Caco-2 (cell line): ENCODE measurements around the gene BLOC1S3. TPM values are rescaled to one million over a fixed set of nuclear protein-coding genes. Genes with fewer than 3 reads are reported as not detected.

ENCODE experiments used
- BruUV-seq: library from RNA; stranded (reverse); fragments of 400-500 nt; replicated peaks from 2 replicates; lab custom pipeline; 2021; lab: Mats Ljungman, UMichigan
- CTCF ChIA-PET: fragments of 300-600 bp; sonication (Branson Sonifier 250); formaldehyde crosslinking; loops from one replicate; lab custom pipeline; 2022; ENCODE audit warnings: antibody characterized with exemption; lab: Charles Lee
- POLR2A ChIA-PET: fragments of 300-600 bp; sonication (Branson Sonifier 250); formaldehyde crosslinking; loops from one replicate; lab custom pipeline; 2022; ENCODE audit warnings: antibody characterized with exemption; lab: Charles Lee
- DNase-seq, 2 experiments: peaks; one replicate each; pipeline versions ENCODE4 v3.0.0 to v3.0.0-alpha.2; 2020 to 2022
- H3K27me3 ChIP-seq: replicated peaks from 2 replicates; pipeline ENCODE4 v1.6.0; 2011; ENCODE audit warnings: low read length; ENCODE audit not compliant: control insufficient read depth, insufficient read depth
- H3K36me3 ChIP-seq: 2 replicates; pipeline ENCODE4 v1.5.1; 2011; ENCODE audit warnings: low read length; ENCODE audit not compliant: control insufficient read depth, insufficient read depth
- H3K4me1 ChIP-seq: fragments of 250-450 bp; sonication (Bioruptor Pico); 2 replicates; pipeline ENCODE4 v1.5.1; 2020; ENCODE audit warnings: mild to moderate bottlenecking
- H3K4me3 ChIP-seq: 2 replicates; pipeline ENCODE4 v1.5.1; 2011; ENCODE audit warnings: low read depth, mild to moderate bottlenecking, control low read depth, low read length
- H3K9me3 ChIP-seq: fragments of 250-450 bp; sonication (Bioruptor Pico); 2 replicates; pipeline ENCODE4 v1.5.1; 2020; ENCODE audit warnings: mild to moderate bottlenecking, moderate library complexity
- H3K27ac Mint-ChIP-seq: one replicate; pipeline ENCODE4 v1.8.0; 2022; ENCODE audit warnings: mixed read lengths; ENCODE audit not compliant: unreplicated experiment
- H3K27me3 Mint-ChIP-seq: one replicate; pipeline ENCODE4 v1.8.0; 2022; ENCODE audit warnings: mixed read lengths; ENCODE audit not compliant: insufficient read depth, unreplicated experiment
- H3K36me3 Mint-ChIP-seq: one replicate; pipeline ENCODE4 v1.8.0; 2022; ENCODE audit warnings: mild to moderate bottlenecking, mixed read lengths; ENCODE audit not compliant: insufficient read depth, unreplicated experiment
- H3K4me1 Mint-ChIP-seq: one replicate; pipeline ENCODE4 v1.8.0; 2022; ENCODE audit warnings: low read depth, mixed read lengths; ENCODE audit not compliant: unreplicated experiment
- H3K4me3 Mint-ChIP-seq: one replicate; pipeline ENCODE4 v1.8.0; 2022; ENCODE audit warnings: mild to moderate bottlenecking, moderate library complexity, mixed read lengths; ENCODE audit not compliant: unreplicated experiment
- H3K9me3 Mint-ChIP-seq: one replicate; pipeline ENCODE4 v1.8.0; 2022; ENCODE audit warnings: mixed read lengths; ENCODE audit not compliant: unreplicated experiment
- intact Hi-C: fragments of 100-400 bp; cut with micrococcal nuclease; formaldehyde crosslinking; loops from one replicate; pipeline ENCODE4 v1.10.0; 2022; ENCODE audit not compliant: unreplicated experiment
- total RNA-seq: library from RNA; stranded (reverse); gene quantifications from 2 replicates; pipeline ENCODE4 v1.2.3, GENCODE V29; 2022
- TF ChIP-seq, protein P1 (sequence below), 2 experiments: fragments of 200-600 bp in 1 of 2; IDR thresholded peaks; 1 replicate in 1 of 2; 2 replicates in 1 of 2; pipeline versions ENCODE4 v1.5.1 to v1.8.0; 2011 to 2022; ENCODE audit warnings: antibody characterized with exemption in 1 of 2, control low read depth in 1 of 2, inconsistent platforms in 1 of 2, low read depth in 1 of 2, low read length in 1 of 2, mild to moderate bottlenecking in 1 of 2, moderate library complexity in 1 of 2; ENCODE audit not compliant: insufficient read depth in 1 of 2, severe bottlenecking in 1 of 2, unreplicated experiment in 1 of 2

Gene BLOC1S3
- total RNA-seq, 1 experiment from 2014 or later = 20.4 TPM

DNA sequence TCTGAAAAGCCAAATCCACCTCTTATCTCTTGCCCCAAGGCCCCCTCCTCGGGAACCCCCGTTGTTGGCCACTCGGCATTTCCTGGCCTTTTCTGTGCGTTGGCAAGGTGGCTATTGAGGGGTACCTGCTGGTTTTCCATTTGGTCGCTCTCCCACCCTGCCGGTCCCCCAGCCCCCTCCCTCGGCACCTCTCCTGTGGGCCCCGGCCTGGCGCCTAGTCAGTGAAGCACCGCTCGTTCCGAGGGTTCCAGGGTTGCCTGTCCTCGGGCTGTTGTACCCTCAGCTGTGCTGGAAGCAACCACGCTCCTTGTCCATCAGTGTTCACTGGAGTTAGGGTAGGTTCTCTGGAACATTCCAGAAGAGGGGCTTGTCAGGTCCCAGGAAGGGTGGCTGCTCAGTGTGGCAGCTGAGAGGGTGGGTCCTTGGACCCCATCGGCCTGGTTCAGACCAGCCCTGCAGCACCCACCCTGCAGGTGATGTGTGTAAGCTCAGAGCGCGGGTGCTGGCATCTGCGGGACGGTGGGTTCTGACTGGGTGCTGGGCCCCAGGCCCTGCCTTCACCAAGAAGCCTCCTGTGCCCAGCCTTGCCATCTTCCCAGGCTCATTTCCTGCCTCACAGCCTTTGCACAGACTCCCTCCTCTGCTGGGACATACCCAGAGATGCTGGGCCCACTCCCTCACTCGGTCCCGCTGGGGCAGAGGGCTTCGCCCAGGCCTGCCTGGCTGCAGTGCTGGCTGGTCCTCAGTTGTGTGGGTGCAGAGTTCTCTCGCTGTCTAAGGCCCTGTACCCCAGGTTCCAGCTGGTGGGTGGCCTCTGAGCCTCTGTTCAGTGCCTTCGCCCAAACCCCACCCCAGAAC, 39.1 kb upstream of the BLOC1S3 start:
- Mint-ChIP-seq H3K4me3 (no peak overlapping the region), H3K27ac (no peak overlapping the region), H3K27me3 (no peaks in the 10 kb centered on the region), H3K4me1 (no peaks in the 10 kb centered on the region), H3K9me3 (no peaks in the 10 kb centered on the region), H3K36me3 (peaks cover 46% of the 10 kb centered on the region)
- Histone ChIP-seq H3K9me3 (no peaks in the 10 kb centered on the region), H3K4me3 (no peak overlapping the region), H3K36me3 (peaks cover 3% of the 10 kb centered on the region), H3K27me3 (no peaks in the 10 kb centered on the region), H3K4me1 (no peaks in the 10 kb centered on the region)
- no TSS peak for BruUV-seq
- CTCF ChIA-PET = no interaction called here
- DNase-seq = no peak
- POLR2A ChIA-PET = interaction anchor here (0.5 kb wide), 1 partner anchor 107 kb away, joined by 3 read pairs; no protein-coding TSS in a partner anchor
- TF ChIP-seq, protein P1, sequence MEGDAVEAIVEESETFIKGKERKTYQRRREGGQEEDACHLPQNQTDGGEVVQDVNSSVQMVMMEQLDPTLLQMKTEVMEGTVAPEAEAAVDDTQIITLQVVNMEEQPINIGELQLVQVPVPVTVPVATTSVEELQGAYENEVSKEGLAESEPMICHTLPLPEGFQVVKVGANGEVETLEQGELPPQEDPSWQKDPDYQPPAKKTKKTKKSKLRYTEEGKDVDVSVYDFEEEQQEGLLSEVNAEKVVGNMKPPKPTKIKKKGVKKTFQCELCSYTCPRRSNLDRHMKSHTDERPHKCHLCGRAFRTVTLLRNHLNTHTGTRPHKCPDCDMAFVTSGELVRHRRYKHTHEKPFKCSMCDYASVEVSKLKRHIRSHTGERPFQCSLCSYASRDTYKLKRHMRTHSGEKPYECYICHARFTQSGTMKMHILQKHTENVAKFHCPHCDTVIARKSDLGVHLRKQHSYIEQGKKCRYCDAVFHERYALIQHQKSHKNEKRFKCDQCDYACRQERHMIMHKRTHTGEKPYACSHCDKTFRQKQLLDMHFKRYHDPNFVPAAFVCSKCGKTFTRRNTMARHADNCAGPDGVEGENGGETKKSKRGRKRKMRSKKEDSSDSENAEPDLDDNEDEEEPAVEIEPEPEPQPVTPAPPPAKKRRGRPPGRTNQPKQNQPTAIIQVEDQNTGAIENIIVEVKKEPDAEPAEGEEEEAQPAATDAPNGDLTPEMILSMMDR (IDR thresholded peaks at IDR 0.05; ENCODE audit: insufficient read depth in 1 of 2, low read depth in 1 of 2, low read length in 1 of 2, severe bottlenecking in 1 of 2, unreplicated experiment in 1 of 2) = no peak
- intact Hi-C loops = no loop called here

DNA sequence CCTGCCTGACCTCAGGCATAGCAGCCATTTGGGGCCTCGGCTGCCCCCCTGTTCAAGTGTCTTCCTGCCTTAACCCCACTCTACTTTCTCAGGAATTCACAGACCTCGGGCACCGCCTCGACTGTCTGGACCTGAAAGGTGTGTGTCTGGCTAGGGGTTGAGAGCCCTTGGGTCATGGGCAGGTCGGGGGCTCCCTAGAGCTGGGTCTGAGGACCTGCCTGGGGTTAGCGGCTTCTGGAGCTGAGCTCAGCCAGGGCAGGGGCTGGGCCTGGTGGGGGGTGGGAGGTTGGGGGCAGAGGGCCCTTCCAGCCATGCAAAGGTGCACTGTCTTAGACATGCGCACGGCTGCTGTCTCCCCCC, 38.5 kb upstream of the BLOC1S3 start:
- intact Hi-C loops = no loop called here
- CTCF ChIA-PET = no interaction called here

DNA sequence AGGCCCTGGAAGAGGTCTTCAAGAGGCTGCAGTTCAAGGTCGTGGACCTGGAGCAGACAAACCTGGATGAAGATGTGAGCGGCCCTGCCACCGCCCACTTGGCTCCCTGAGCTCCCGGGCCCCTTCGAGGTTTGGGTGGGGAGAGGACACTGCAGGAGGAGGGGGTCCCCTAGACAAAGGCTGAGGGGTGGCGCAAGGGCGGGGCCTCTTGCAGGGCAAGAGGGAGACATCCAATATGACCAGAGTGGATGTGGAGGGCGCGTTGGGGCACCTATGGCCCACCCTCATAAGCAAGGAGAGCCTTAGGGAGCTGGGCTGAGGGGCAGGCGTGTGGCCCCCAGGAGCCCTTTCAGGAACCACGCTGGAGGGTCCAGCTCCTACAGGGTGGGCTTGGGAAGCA, 38.1 kb upstream of the BLOC1S3 start:
- H3K4me1 Mint-ChIP-seq = no peaks in the 10 kb centered on the region
- H3K4me3 Mint-ChIP-seq = no peak overlapping the region
- no peaks in the 10 kb centered on the region for H3K9me3 Mint-ChIP-seq
- POLR2A ChIA-PET = no interaction called here
- intact Hi-C loops = no loop called here
- Histone ChIP-seq H3K27me3 (no peaks in the 10 kb centered on the region), H3K9me3 (no peaks in the 10 kb centered on the region), H3K36me3 (peaks cover 3% of the 10 kb centered on the region), H3K4me3 (no peak overlapping the region), H3K4me1 (no peaks in the 10 kb centered on the region)
- H3K36me3 Mint-ChIP-seq = peaks cover 53% of the 10 kb centered on the region
- H3K27ac Mint-ChIP-seq = no peak overlapping the region
- DNase-seq = no peak
- CTCF ChIA-PET = no interaction called here
- TF ChIP-seq, protein P1 (IDR thresholded peaks at IDR 0.05; ENCODE audit: insufficient read depth in 1 of 2, low read depth in 1 of 2, low read length in 1 of 2, severe bottlenecking in 1 of 2, unreplicated experiment in 1 of 2) = no peak
- H3K27me3 Mint-ChIP-seq = no peaks in the 10 kb centered on the region
- no TSS peak for BruUV-seq

More for the DNA sequence above, 38.5 kb upstream of the BLOC1S3 start:
- no peaks in the 10 kb centered on the region for H3K9me3 ChIP-seq
- Mint-ChIP-seq H3K36me3 (peaks cover 52% of the 10 kb centered on the region), H3K4me1 (no peaks in the 10 kb centered on the region), H3K27me3 (no peaks in the 10 kb centered on the region), H3K4me3 (no peak overlapping the region), H3K9me3 (no peaks in the 10 kb centered on the region), H3K27ac (no peak overlapping the region)
- TF ChIP-seq, protein P1 (IDR thresholded peaks at IDR 0.05; ENCODE audit: insufficient read depth in 1 of 2, low read depth in 1 of 2, low read length in 1 of 2, severe bottlenecking in 1 of 2, unreplicated experiment in 1 of 2) = no peak
- H3K4me3 ChIP-seq = no peak overlapping the region
- H3K27me3 ChIP-seq = no peaks in the 10 kb centered on the region
- POLR2A ChIA-PET = interaction anchor here (0.5 kb wide), 1 partner anchor 107 kb away, joined by 3 read pairs; no protein-coding TSS in a partner anchor
- no peak for DNase-seq
- H3K36me3 ChIP-seq = peaks cover 3% of the 10 kb centered on the region
- BruUV-seq = no TSS peak
- H3K4me1 ChIP-seq = no peaks in the 10 kb centered on the region
